Testis (tissue), 2 donors: ENCODE measurements around the gene PPARA.

Source experiments
- CTCF ChIP-seq, 3 experiments: fragments of 450-650 bp in 2 of 3; fragments of 200-600 bp in 1 of 3; sonication (generic) in 1 of 3; IDR thresholded peaks; one replicate each; pipeline ENCODE4 v1.5.1; 2016 to 2019; ENCODE audit warnings: antibody characterized with exemption in 3 of 3, mild to moderate bottlenecking in 2 of 3, moderate library complexity in 1 of 3
- POLR2A ChIP-seq: fragments of 450-650 bp; IDR thresholded peaks from one replicate; pipeline ENCODE4 v1.6.1; 2017; ENCODE audit warnings: antibody characterized with exemption, mild to moderate bottlenecking, moderate library complexity

GRCh38 chr22:46128606-46129005 lies 21.7 kb upstream of the PPARA start:
- TF ChIP-seq CTCF (IDR thresholded peaks at IDR 0.05) (no peak), POLR2A (no peak)
